DMS 273 (cell line): Measurements from ENCODE around the gene CRB1.

Experiments used
- DNase-seq: peaks from one replicate; lab custom pipeline; 2025; ENCODE audit not compliant: unreplicated experiment; lab: John Stamatoyannopoulos, UW

Gene CRB1

GRCh38 chr1:197342044-197342565 is 74.1 kb downstream of the CRB1 start:
- DNase-seq, result no peak

- DNase-seq, result no peak
Observed at GRCh38 chr1:197342669-197343068, 74.6 kb downstream of the CRB1 start.

GRCh38 chr1:197343663-197344273 is 75.7 kb downstream of the CRB1 start:
- DNase-seq, result no peak

GRCh38 chr1:197351821-197352440 is 83.9 kb downstream of the CRB1 start:
- no peak for DNase-seq

- DNase-seq, result no peak
Observed at GRCh38 chr1:197355248-197355995, 87.4 kb downstream of the CRB1 start.

- DNase-seq, result peak; percentile 61
Observed at GRCh38 chr1:197356723-197357533, 88.9 kb downstream of the CRB1 start.

GRCh38 chr1:197358959-197359358 is 90.9 kb downstream of the CRB1 start:
- no peak for DNase-seq

- peak; percentile 24 for DNase-seq
Observed at GRCh38 chr1:197360068-197360467, 92.0 kb downstream of the CRB1 start.

GRCh38 chr1:197362871-197363270 is 94.8 kb downstream of the CRB1 start:
- DNase-seq, result no peak

- no peak for DNase-seq
Observed at GRCh38 chr1:197363855-197364254, 95.8 kb downstream of the CRB1 start.

GRCh38 chr1:197366996-197367395 is 98.9 kb downstream of the CRB1 start:
- no peak for DNase-seq

GRCh38 chr1:197367627-197368026 is 99.6 kb downstream of the CRB1 start:
- DNase-seq, result peak; percentile 38

- no peak for DNase-seq
Observed at GRCh38 chr1:197374428-197374827, 106.4 kb downstream of the CRB1 start.

GRCh38 chr1:197384471-197384870 is 116.4 kb downstream of the CRB1 start:
- DNase-seq, result no peak

GRCh38 chr1:197388801-197389200 is 120.7 kb downstream of the CRB1 start:
- no peak for DNase-seq

GRCh38 chr1:197390856-197391255 is 122.8 kb downstream of the CRB1 start:
- no peak for DNase-seq

- DNase-seq, result no peak
Observed at GRCh38 chr1:197391303-197392226, 123.5 kb downstream of the CRB1 start.

- DNase-seq, result no peak
Observed at GRCh38 chr1:197392541-197392940, 124.5 kb downstream of the CRB1 start.

- no peak for DNase-seq
Observed at GRCh38 chr1:197393105-197393504, 125.1 kb downstream of the CRB1 start.

GRCh38 chr1:197393772-197394171 is 125.7 kb downstream of the CRB1 start:
- no peak for DNase-seq
